CD4-positive, alpha-beta T cell (primary cell): ENCODE results near the gene INPP5A. TPM values are rescaled to one million over a fixed set of nuclear protein-coding genes. Genes with fewer than 3 reads are reported as not detected.

ENCODE experiments used
- ATAC-seq: fragments of 200-7000 bp; cut with Tn5 transposase; one replicate; pipeline ENCODE4 v1.10.0; 2022; ENCODE audit warnings: mild to moderate bottlenecking; ENCODE audit not compliant: poor library complexity
- CTCF ChIA-PET: fragments of 350-600 bp; sonication (Branson Sonifier 250); formaldehyde crosslinking; loops from one replicate; lab custom pipeline; 2021; ENCODE audit warnings: antibody characterized with exemption, inconsistent platforms; lab: Charles Lee
- POLR2A ChIA-PET: fragments of 350-600 bp; sonication (Branson Sonifier 250); formaldehyde crosslinking; loops from one replicate; lab custom pipeline; 2021; ENCODE audit warnings: antibody characterized with exemption, inconsistent platforms; lab: Charles Lee
- DNase-seq, 14 experiments: peaks; one replicate each; pipeline ENCODE4 v3.0.0-alpha.2; 2013 to 2020; ENCODE audit warnings: mixed read lengths in 2 of 14
- H3K27ac ChIP-seq, 2 donors: one replicate each; pipeline versions ENCODE4 v1.5.1 to v1.7.0; 2013; ENCODE audit warnings: low read length in 2 of 2, low read depth in 1 of 2, mild to moderate bottlenecking in 1 of 2
- H3K27me3 ChIP-seq, 2 experiments: 1 replicate in 1 of 2; 2 replicates in 1 of 2; pipeline versions ENCODE4 v1.6.1 to v1.7.0; 2013; ENCODE audit warnings: low read length in 2 of 2, control low read depth in 1 of 2, mild to moderate bottlenecking in 1 of 2, moderate library complexity in 1 of 2; ENCODE audit not compliant: insufficient read depth in 2 of 2, control insufficient read depth in 1 of 2
- H3K36me3 ChIP-seq: one replicate; pipeline ENCODE4 v1.6.1; 2013; ENCODE audit warnings: low read length, control low read depth; ENCODE audit not compliant: insufficient read depth
- H3K4me1 ChIP-seq: one replicate; pipeline ENCODE4 v1.6.1; 2013; ENCODE audit warnings: low read length, control low read depth; ENCODE audit not compliant: insufficient read depth
- H3K4me3 ChIP-seq: one replicate; pipeline ENCODE4 v1.5.1; 2013; ENCODE audit warnings: mild to moderate bottlenecking, low read length, moderate library complexity
- H3K9me3 ChIP-seq, 2 experiments: 1 replicate in 1 of 2; 2 replicates in 1 of 2; pipeline versions ENCODE4 v1.6.1 to v1.7.0; 2013; ENCODE audit warnings: low read length in 2 of 2, mild to moderate bottlenecking in 2 of 2, control low read depth in 1 of 2, moderate library complexity in 1 of 2; ENCODE audit not compliant: control insufficient read depth in 1 of 2, insufficient read depth in 1 of 2
- H3K27ac Mint-ChIP-seq: one replicate; pipeline ENCODE4 v1.8.0; 2020; ENCODE audit warnings: mixed read lengths
- H3K27me3 Mint-ChIP-seq: one replicate; pipeline ENCODE4 v1.8.0; 2021; ENCODE audit warnings: mixed read lengths
- H3K36me3 Mint-ChIP-seq: one replicate; pipeline ENCODE4 v1.8.0; 2021; ENCODE audit warnings: low read depth, mixed read lengths
- H3K4me1 Mint-ChIP-seq: one replicate; pipeline ENCODE4 v1.8.0; 2021; ENCODE audit warnings: low read depth, mixed read lengths
- H3K4me3 Mint-ChIP-seq: one replicate; pipeline ENCODE4 v1.8.0; 2020; ENCODE audit warnings: mild to moderate bottlenecking, mixed read lengths
- H3K9me3 Mint-ChIP-seq: one replicate; pipeline ENCODE4 v1.8.0; 2020; ENCODE audit warnings: mixed read lengths
- CTCF ChIP-seq: fragments of 200-600 bp; IDR thresholded peaks from one replicate; pipeline ENCODE4 v1.8.0; 2022; ENCODE audit warnings: antibody characterized with exemption, mild to moderate bottlenecking
- intact Hi-C, 2 experiments: fragments of 100-400 bp; cut with DNase I in 1 of 2; cut with micrococcal nuclease in 1 of 2; formaldehyde crosslinking; loops; one replicate each; pipeline versions ENCODE4 v1.15.1 to v1.9.0; 2023 to 2025; cut with DNase I, micrococcal nuclease
- total RNA-seq, 174 experiments: library from RNA in 2 of 174; stranded (reverse) in 2 of 174; gene quantifications; one replicate each; pipeline ENCODE4 v1.2.3 and lab custom pipeline; 2021 to 2026

Gene INPP5A
- total RNA-seq, 2 experiments from 2014 or later = 22.0 to 24.8 TPM

- no peak overlapping the region for H3K27ac ChIP-seq
- CTCF ChIA-PET = no interaction called here
- POLR2A ChIA-PET = no interaction called here
- TF ChIP-seq CTCF = no peak
- no peak overlapping the region for H3K27ac Mint-ChIP-seq
- intact Hi-C loops = no loop called here
- H3K27me3 ChIP-seq = no peaks in the 10 kb centered on the region
- H3K9me3 ChIP-seq = peaks cover 0 to 8% of the 10 kb centered on the region in 2 experiments
- H3K36me3 Mint-ChIP-seq = no peaks in the 10 kb centered on the region
- H3K4me1 ChIP-seq = no peaks in the 10 kb centered on the region
- DNase-seq (peak in 1 of 14 experiments; percentile 4), ATAC-seq (no peak)
- H3K4me1 Mint-ChIP-seq = no peaks in the 10 kb centered on the region
- H3K27me3 Mint-ChIP-seq = no peaks in the 10 kb centered on the region
- H3K9me3 Mint-ChIP-seq = no peaks in the 10 kb centered on the region
- no peaks in the 10 kb centered on the region for H3K36me3 ChIP-seq
- H3K4me3 ChIP-seq = no peak overlapping the region
- no peak overlapping the region for H3K4me3 Mint-ChIP-seq
Measured at GRCh38 chr10:132511121-132512051, 26.2 kb upstream of the INPP5A start.

- Histone ChIP-seq H3K4me1 (no peaks in the 10 kb centered on the region), H3K27ac (no peak overlapping the region), H3K27me3 (no peaks in the 10 kb centered on the region), H3K36me3 (no peaks in the 10 kb centered on the region), H3K9me3 (peaks cover 0 to 8% of the 10 kb centered on the region in 2 experiments), H3K4me3 (no peak overlapping the region)
- ATAC-seq (no peak), DNase-seq (no peak)
- intact Hi-C loops = no loop called here
- Mint-ChIP-seq H3K27me3 (no peaks in the 10 kb centered on the region), H3K9me3 (no peaks in the 10 kb centered on the region), H3K4me3 (no peak overlapping the region), H3K4me1 (no peaks in the 10 kb centered on the region), H3K27ac (no peak overlapping the region), H3K36me3 (no peaks in the 10 kb centered on the region)
- TF ChIP-seq CTCF = no peak
- ChIA-PET CTCF (no interaction called here), POLR2A (no interaction called here)
Measured at GRCh38 chr10:132512052-132512442, 25.5 kb upstream of the INPP5A start.

GRCh38 chr10:132512693-132513345 lies 24.8 kb upstream of the INPP5A start:
- Histone ChIP-seq H3K4me1 (no peaks in the 10 kb centered on the region), H3K4me3 (no peak overlapping the region), H3K27ac (no peak overlapping the region), H3K36me3 (no peaks in the 10 kb centered on the region), H3K9me3 (peaks cover 0 to 8% of the 10 kb centered on the region in 2 experiments), H3K27me3 (peaks cover 0 to 3% of the 10 kb centered on the region in 2 experiments)
- H3K27ac Mint-ChIP-seq = no peak overlapping the region
- POLR2A ChIA-PET = no interaction called here
- no peaks in the 10 kb centered on the region for H3K36me3 Mint-ChIP-seq
- CTCF ChIA-PET = no interaction called here
- H3K9me3 Mint-ChIP-seq = no peaks in the 10 kb centered on the region
- no peak for DNase-seq
- no peaks in the 10 kb centered on the region for H3K27me3 Mint-ChIP-seq
- no peaks in the 10 kb centered on the region for H3K4me1 Mint-ChIP-seq
- no peak overlapping the region for H3K4me3 Mint-ChIP-seq
- intact Hi-C loops = no loop called here
- ATAC-seq = no peak
- no peak for TF ChIP-seq CTCF
